ENCODE results near the gene SLC39A7.

GRCh38 chr6:33177552-33178446, 22.9 kb upstream of the SLC39A7 start:
- TF ChIP-seq POLR2AphosphoS5 (IDR thresholded peaks at IDR 0.05; ENCODE audit: low read depth, low read length) (no peak), POLR2A (IDR thresholded peaks at IDR 0.05; ENCODE audit: low read depth, low read length) (no peak), TAF1 (IDR thresholded peaks at IDR 0.05; ENCODE audit: borderline replicate concordance, low read depth, low read length) (no peak)

Data from GM12892 (cell line).